Measurements from ENCODE around the gene COMMD9. TPM values are rescaled to one million over a fixed set of nuclear protein-coding genes. Genes with fewer than 3 reads are reported as not detected.

The COMMD9 gene
- total RNA-seq, 2 experiments from 2014 or later, result 44.6 to 47.5 TPM

GRCh38 chr11:36292311-36292722, 3.1 kb upstream of the COMMD9 start:
- no peaks in the 10 kb centered on the region for H3K9me3 Mint-ChIP-seq (ENCODE audit: insufficient read depth)
- CTCF ChIA-PET, result interaction anchor here (0.6 to 13.5 kb wide), 36 partner anchors 10 to 455 kb away, joined by 3 to 201 read pairs (median 4); partner anchors contain the start of gene TRAF6
- H3K36me3 Mint-ChIP-seq (ENCODE audit: low read depth), result no peaks in the 10 kb centered on the region
- POLR2A ChIA-PET, result interaction anchor here (0.6 to 1.8 kb wide), 2 partner anchors 201 to 210 kb away, joined by 4 to 7 read pairs; no protein-coding TSS in a partner anchor
- peak; percentile 26 for DNase-seq
- peaks cover 22% of the 10 kb centered on the region for H3K4me1 Mint-ChIP-seq (ENCODE audit: low read depth)
- peaks cover 3% of the 10 kb centered on the region for H3K27me3 Mint-ChIP-seq (ENCODE audit: low read depth)
- no peak for ATAC-seq
- no peak overlapping the region for H3K4me3 Mint-ChIP-seq
- no peak overlapping the region for H3K27ac Mint-ChIP-seq

- ChIA-PET CTCF (interaction anchor here (0.6 to 13.5 kb wide), 7 partner anchors 23 to 458 kb away, joined by 3 to 201 read pairs (median 5); partner anchors contain the start of gene TRAF6), POLR2A (interaction anchor here (0.5 to 1.2 kb wide), 2 partner anchors 15 to 211 kb away, joined by 3 read pairs; no protein-coding TSS in a partner anchor)
- Mint-ChIP-seq H3K27me3 (ENCODE audit: low read depth) (no peaks in the 10 kb centered on the region), H3K4me3 (peak overlapping the region; percentile 92), H3K27ac (peak overlapping the region; percentile 89), H3K36me3 (ENCODE audit: low read depth) (no peaks in the 10 kb centered on the region), H3K9me3 (ENCODE audit: insufficient read depth) (no peaks in the 10 kb centered on the region), H3K4me1 (ENCODE audit: low read depth) (peaks cover 30% of the 10 kb centered on the region)
- no peak for ATAC-seq
- no peak for DNase-seq
Observed at GRCh38 chr11:36288442-36289225, 590 bp downstream of the COMMD9 start.

GRCh38 chr11:36282926-36283325, 6.3 kb downstream of the COMMD9 start:
- Mint-ChIP-seq H3K27me3 (ENCODE audit: low read depth) (no peaks in the 10 kb centered on the region), H3K4me1 (ENCODE audit: low read depth) (peaks cover 12% of the 10 kb centered on the region), H3K36me3 (ENCODE audit: low read depth) (no peaks in the 10 kb centered on the region), H3K27ac (no peak overlapping the region), H3K9me3 (ENCODE audit: insufficient read depth) (no peaks in the 10 kb centered on the region), H3K4me3 (no peak overlapping the region)
- CTCF ChIA-PET, result interaction anchor here (1.0 kb wide), 1 partner anchor 10 kb away, joined by 3 read pairs; no protein-coding TSS in a partner anchor
- ATAC-seq (no peak), DNase-seq (no peak)
- POLR2A ChIA-PET, result no interaction called here

- Mint-ChIP-seq H3K27ac (no peak overlapping the region), H3K4me1 (ENCODE audit: low read depth) (peaks cover 7% of the 10 kb centered on the region), H3K36me3 (ENCODE audit: low read depth) (no peaks in the 10 kb centered on the region), H3K9me3 (ENCODE audit: insufficient read depth) (no peaks in the 10 kb centered on the region), H3K4me3 (no peak overlapping the region), H3K27me3 (ENCODE audit: low read depth) (no peaks in the 10 kb centered on the region)
- CTCF ChIA-PET, result interaction anchor here (1.8 to 3.5 kb wide), 2 partner anchors 10 to 15 kb away, joined by 5 to 18 read pairs; no protein-coding TSS in a partner anchor
- ATAC-seq (no peak), DNase-seq (no peak)
- POLR2A ChIA-PET, result interaction anchor here (0.7 kb wide), 1 partner anchor 742 kb away, joined by 3 read pairs; no protein-coding TSS in a partner anchor
Observed at GRCh38 chr11:36281850-36282249, 7.4 kb downstream of the COMMD9 start.

- H3K27ac Mint-ChIP-seq, result no peak overlapping the region
Observed at GRCh38 chr11:36280531-36280930, 8.7 kb downstream of the COMMD9 start.

GRCh38 chr11:36278531-36279282, 10.5 kb downstream of the COMMD9 start:
- H3K36me3 Mint-ChIP-seq (ENCODE audit: low read depth), result peaks cover 1% of the 10 kb centered on the region

More at GRCh38 chr11:36280531-36280930, 8.7 kb downstream of the COMMD9 start:
- H3K9me3 Mint-ChIP-seq (ENCODE audit: insufficient read depth), result no peaks in the 10 kb centered on the region
- ChIA-PET CTCF (interaction anchor here (1.8 to 3.5 kb wide), 2 partner anchors 12 to 13 kb away, joined by 5 to 18 read pairs; no protein-coding TSS in a partner anchor), POLR2A (no interaction called here)
- ATAC-seq, result no peak
- no peak overlapping the region for H3K4me3 Mint-ChIP-seq
- no peak for DNase-seq
- no peaks in the 10 kb centered on the region for H3K27me3 Mint-ChIP-seq (ENCODE audit: low read depth)
- no peaks in the 10 kb centered on the region for H3K36me3 Mint-ChIP-seq (ENCODE audit: low read depth)
- H3K4me1 Mint-ChIP-seq (ENCODE audit: low read depth), result peaks cover 7% of the 10 kb centered on the region

GRCh38 chr11:36274414-36274813, 14.8 kb downstream of the COMMD9 start:
- ChIA-PET POLR2A (no interaction called here), CTCF (interaction anchor here (0.8 to 1.5 kb wide), 3 partner anchors 204 to 472 kb away, joined by 3 to 4 read pairs (median 4); no protein-coding TSS in a partner anchor)
- DNase-seq (no peak), ATAC-seq (no peak)
- no peaks in the 10 kb centered on the region for H3K27me3 Mint-ChIP-seq (ENCODE audit: low read depth)
- peaks cover 13% of the 10 kb centered on the region for H3K36me3 Mint-ChIP-seq (ENCODE audit: low read depth)
- H3K9me3 Mint-ChIP-seq (ENCODE audit: insufficient read depth), result no peaks in the 10 kb centered on the region
- H3K27ac Mint-ChIP-seq, result no peak overlapping the region
- no peak overlapping the region for H3K4me3 Mint-ChIP-seq
- H3K4me1 Mint-ChIP-seq (ENCODE audit: low read depth), result peaks cover 4% of the 10 kb centered on the region

More at GRCh38 chr11:36278531-36279282, 10.5 kb downstream of the COMMD9 start:
- Mint-ChIP-seq H3K27ac (no peak overlapping the region), H3K27me3 (ENCODE audit: low read depth) (no peaks in the 10 kb centered on the region), H3K4me1 (ENCODE audit: low read depth) (no peaks in the 10 kb centered on the region), H3K9me3 (ENCODE audit: insufficient read depth) (no peaks in the 10 kb centered on the region), H3K4me3 (no peak overlapping the region)
- ChIA-PET POLR2A (no interaction called here), CTCF (interaction anchor here (3.5 kb wide), 1 partner anchor 12 kb away, joined by 18 read pairs; no protein-coding TSS in a partner anchor)
- DNase-seq (no peak), ATAC-seq (no peak)

GRCh38 chr11:36273110-36273509, 16.1 kb downstream of the COMMD9 start:
- no peak for ATAC-seq
- H3K4me1 Mint-ChIP-seq (ENCODE audit: low read depth), result peaks cover 4% of the 10 kb centered on the region
- no peaks in the 10 kb centered on the region for H3K9me3 Mint-ChIP-seq (ENCODE audit: insufficient read depth)
- no peak for DNase-seq
- H3K27ac Mint-ChIP-seq, result no peak overlapping the region
- POLR2A ChIA-PET, result interaction anchor here (1.1 kb wide), 1 partner anchor 16 kb away, joined by 3 read pairs; the partner anchor contains the start of gene COMMD9
- CTCF ChIA-PET, result interaction anchor here (0.8 to 1.5 kb wide), 2 partner anchors 220 kb away, joined by 3 to 4 read pairs; no protein-coding TSS in a partner anchor
- H3K4me3 Mint-ChIP-seq, result no peak overlapping the region
- H3K27me3 Mint-ChIP-seq (ENCODE audit: low read depth), result no peaks in the 10 kb centered on the region
- H3K36me3 Mint-ChIP-seq (ENCODE audit: low read depth), result peaks cover 13% of the 10 kb centered on the region

- peaks cover 13% of the 10 kb centered on the region for H3K36me3 Mint-ChIP-seq (ENCODE audit: low read depth)
- CTCF ChIA-PET, result no interaction called here
- POLR2A ChIA-PET, result no interaction called here
Observed at GRCh38 chr11:36271794-36272407, 17.3 kb downstream of the COMMD9 start.

GRCh38 chr11:36270701-36271100, 18.5 kb downstream of the COMMD9 start:
- no peaks in the 10 kb centered on the region for H3K27me3 Mint-ChIP-seq (ENCODE audit: low read depth)
- H3K27ac Mint-ChIP-seq, result no peak overlapping the region
- H3K9me3 Mint-ChIP-seq (ENCODE audit: insufficient read depth), result no peaks in the 10 kb centered on the region
- peaks cover 4% of the 10 kb centered on the region for H3K4me1 Mint-ChIP-seq (ENCODE audit: low read depth)
- CTCF ChIA-PET, result no interaction called here
- no peak overlapping the region for H3K4me3 Mint-ChIP-seq
- no peak for DNase-seq
- ATAC-seq, result no peak
- POLR2A ChIA-PET, result no interaction called here
- H3K36me3 Mint-ChIP-seq (ENCODE audit: low read depth), result peaks cover 13% of the 10 kb centered on the region

More at GRCh38 chr11:36271794-36272407, 17.3 kb downstream of the COMMD9 start:
- Mint-ChIP-seq H3K27me3 (ENCODE audit: low read depth) (no peaks in the 10 kb centered on the region), H3K27ac (no peak overlapping the region), H3K4me3 (no peak overlapping the region), H3K4me1 (ENCODE audit: low read depth) (peaks cover 4% of the 10 kb centered on the region), H3K9me3 (ENCODE audit: insufficient read depth) (no peaks in the 10 kb centered on the region)
- ATAC-seq, result no peak
- no peak for DNase-seq

- H3K27ac Mint-ChIP-seq, result no peak overlapping the region
- no peak overlapping the region for H3K4me3 Mint-ChIP-seq
- CTCF ChIA-PET, result interaction anchor here (1.0 to 4.4 kb wide), 6 partner anchors 12 to 446 kb away, joined by 3 to 22 read pairs (median 12); no protein-coding TSS in a partner anchor
- H3K9me3 Mint-ChIP-seq (ENCODE audit: insufficient read depth), result no peaks in the 10 kb centered on the region
- peaks cover 4% of the 10 kb centered on the region for H3K4me1 Mint-ChIP-seq (ENCODE audit: low read depth)
- H3K36me3 Mint-ChIP-seq (ENCODE audit: low read depth), result peaks cover 10% of the 10 kb centered on the region
- ATAC-seq, result no peak
- POLR2A ChIA-PET, result no interaction called here
- no peaks in the 10 kb centered on the region for H3K27me3 Mint-ChIP-seq (ENCODE audit: low read depth)
- no peak for DNase-seq
Observed at GRCh38 chr11:36268337-36268985, 20.8 kb downstream of the COMMD9 start.
